ENCODE measurements around the gene SUMO2.
"Not testable (repeated sequence)": the region's sequence is repeated elsewhere in the genome, so short reads cannot be mapped to it uniquely, and the experiment has no call there.

The SUMO2 gene

GRCh38 chr17:75181608-75182318 lies 996 bp downstream of the SUMO2 start:
- no peak for DNase-seq (ENCODE audit: low read depth)

GRCh38 chr17:75181110-75181509 lies 1.6 kb downstream of the SUMO2 start:
- no peak for DNase-seq (ENCODE audit: low read depth)

DNA sequence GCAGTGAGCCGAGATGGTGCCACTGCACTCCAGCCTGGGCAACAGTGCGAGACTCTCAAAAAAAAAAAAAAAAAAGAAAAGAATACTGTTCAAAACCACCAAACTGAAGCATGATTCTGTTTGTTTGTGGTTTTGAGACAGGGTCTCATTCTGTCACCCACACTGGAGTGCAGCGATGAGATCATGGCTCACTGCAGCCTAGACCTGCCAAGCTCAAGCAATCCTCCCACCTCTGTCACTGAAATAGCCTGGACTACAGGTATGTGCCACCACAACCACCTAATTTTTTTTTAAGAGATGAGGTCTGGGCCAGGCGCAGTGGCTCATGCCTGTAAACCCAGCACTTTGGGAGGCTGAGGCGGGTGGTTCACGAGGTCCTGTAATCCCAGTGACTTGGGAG lies 4.3 kb downstream of the SUMO2 start:
- DNase-seq (ENCODE audit: low read depth) = no peak

DNA sequence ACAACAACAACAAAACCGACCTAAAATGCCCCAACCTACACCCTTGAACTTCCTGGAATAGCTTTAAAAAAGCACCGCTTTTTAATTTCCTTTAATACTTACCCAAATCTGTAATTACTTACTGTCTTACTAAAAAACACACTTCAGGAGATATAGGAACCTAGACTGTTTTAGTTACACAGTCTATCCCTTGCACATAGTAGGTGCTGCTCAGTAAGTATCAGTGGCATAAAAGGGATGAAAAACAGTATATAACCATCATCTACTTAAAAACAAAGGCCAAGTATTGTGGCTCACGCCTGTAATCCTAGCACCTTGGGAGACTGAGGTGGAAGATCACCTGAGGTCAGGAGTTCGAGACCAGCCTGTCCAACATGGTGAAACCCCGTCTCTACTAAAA lies 6.1 kb downstream of the SUMO2 start:
- no peak for DNase-seq (ENCODE audit: low read depth)

DNA sequence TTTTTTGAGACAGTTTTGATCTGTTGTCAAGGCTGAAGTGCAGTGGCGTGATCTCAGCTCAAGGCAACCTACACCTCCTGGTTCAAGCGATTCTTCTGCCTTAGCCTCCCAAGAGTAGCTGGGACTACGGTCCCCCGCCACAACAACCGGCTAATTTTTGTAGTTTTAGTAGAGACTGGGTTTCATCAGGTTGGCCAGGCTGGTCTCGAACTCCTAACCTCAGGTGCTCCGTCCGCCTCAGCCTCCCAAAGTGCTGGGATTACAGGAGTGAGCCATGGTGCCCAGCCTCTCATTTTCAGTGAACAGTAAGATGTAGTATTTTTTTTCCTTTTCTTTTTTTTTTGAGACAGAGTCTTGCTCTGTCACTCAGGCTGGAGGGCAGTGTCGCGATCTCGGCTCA lies 7.8 kb downstream of the SUMO2 start:
- DNase-seq (ENCODE audit: low read depth) = no peak

- no peak for DNase-seq (ENCODE audit: low read depth)
These were observed 9.2 kb downstream of the SUMO2 start for GRCh38 chr17:75173526-75173925.

DNA sequence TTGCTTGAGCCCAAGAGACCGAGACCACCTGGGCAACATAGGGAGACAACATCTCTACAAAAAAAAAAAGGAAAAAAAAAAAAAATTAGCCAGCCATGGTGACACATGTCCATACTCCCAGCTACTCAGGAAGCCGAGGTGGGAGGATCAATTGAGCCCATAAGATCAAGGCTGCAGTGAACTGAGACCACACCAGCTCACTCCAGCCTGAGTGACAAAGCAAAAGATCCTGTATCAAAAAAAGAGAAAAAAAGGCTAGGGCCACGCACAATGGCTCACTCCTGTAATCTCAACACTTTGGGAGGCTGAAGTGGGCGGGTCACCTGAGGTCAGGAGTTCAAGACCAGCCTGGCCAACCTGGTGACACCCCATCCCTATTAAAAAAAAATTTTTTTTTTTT lies 13.8 kb downstream of the SUMO2 start:
- no peak for DNase-seq (ENCODE audit: low read depth)

DNA sequence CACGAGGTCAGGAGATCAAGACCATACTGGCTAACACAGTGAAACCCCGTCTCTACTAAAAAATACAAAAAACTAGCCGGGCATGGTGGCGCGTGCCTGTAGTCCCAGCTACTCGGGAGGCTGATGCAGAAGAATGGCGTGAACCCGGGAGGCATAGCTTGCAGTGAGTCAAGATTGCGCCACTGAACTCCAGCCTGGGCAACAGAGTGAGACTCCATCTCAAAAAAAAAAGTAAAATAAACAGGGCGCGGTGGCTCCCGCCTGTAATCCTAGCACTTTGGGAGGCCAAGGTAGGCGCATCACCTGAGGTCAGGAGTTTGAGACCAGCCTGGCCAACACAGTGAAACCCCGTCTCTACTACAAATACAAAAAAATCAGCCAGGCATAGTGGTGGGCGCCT lies 18.2 kb downstream of the SUMO2 start:
- DNase-seq (ENCODE audit: low read depth) = not testable (repeated sequence)

DNA sequence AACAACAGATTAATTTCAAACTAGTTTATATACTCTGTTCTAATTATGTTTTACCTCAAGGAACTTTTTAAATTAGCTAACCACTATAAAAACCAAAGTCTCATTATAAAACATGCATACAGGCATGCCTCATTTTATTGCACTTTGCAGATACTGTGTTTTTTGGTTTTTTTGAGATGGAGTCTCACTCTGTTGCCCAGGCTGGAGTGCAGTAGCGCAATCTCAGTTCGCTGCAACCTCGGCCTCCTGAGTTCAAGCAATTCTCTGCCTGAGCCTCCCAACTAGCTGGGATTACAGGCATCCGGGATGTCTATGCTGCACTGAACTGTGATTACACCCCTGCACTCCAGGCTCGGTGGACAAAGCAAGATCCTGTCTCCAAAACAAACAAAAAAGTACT lies 19.7 kb downstream of the SUMO2 start:
- no peak for DNase-seq (ENCODE audit: low read depth)

GRCh38 chr17:75160211-75160610 lies 22.5 kb downstream of the SUMO2 start:
- DNase-seq (ENCODE audit: low read depth) = no peak

GRCh38 chr17:75159196-75160031 lies 23.3 kb downstream of the SUMO2 start:
- DNase-seq (ENCODE audit: low read depth) = no peak

DNA sequence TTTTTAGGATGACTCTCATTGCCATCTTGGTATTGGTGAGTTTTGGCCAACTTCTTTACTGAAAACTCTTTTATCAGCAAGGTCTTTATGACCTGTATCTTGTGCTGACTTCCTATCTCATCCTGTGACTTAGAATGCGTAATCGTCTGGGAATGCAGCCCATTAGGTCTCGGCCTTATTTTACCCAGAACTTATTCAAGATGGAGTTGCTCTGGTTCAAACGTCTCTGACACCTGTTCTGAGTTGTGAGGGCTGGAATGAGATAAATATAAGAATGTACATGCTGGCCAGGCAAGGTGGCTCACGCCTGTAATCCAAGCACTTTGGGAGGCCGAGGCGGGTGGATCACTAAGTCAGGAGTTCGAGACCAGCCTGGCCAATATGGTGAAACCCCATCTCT lies 24.3 kb downstream of the SUMO2 start:
- DNase-seq (ENCODE audit: low read depth) = not testable (repeated sequence)

GRCh38 chr17:75155191-75155601 lies 27.6 kb downstream of the SUMO2 start:
- no peak for DNase-seq (ENCODE audit: low read depth)

DNA sequence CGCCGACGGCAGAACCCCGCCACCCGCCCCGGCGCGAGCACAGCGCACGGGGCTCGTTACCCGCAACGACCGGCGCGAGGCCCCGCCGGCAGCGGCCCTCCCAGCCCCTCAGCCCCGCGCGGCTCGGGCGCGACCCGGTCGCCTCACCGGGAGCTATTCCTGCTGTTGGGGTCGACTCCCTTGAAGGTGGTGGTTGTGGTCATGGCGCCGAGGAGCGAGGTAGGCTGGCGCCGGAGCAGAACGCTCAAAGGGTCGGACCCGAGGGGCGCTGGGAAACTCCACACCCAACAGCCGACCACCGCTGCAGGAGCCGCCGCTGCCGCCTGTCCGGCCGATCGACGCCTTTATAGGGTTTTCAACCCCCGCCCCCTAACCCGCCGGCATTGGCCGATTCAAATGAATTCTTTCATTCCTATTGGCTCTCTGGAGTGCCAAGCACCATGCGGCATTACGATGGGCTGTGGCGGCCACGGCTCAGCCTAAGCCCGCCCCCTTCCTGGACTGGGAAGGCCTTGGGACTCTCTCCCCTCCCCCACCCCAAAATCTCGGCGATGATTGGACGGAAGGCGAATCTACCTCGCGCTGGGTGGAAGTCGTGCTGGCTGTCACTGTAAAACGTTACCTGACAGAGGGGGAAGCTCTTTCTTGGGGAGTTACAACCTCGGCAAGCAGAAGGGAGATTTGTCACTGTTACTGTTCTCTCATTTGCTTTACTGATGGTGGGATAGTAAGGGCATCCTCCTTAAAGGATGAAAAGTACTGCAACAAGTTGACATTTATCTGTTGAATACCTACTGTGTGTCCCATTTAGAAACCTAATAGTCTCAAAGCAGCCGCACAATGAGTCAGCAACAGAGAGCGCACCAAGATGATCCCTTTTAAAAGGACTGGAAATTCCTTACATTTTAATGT lies 28.3 kb downstream of the SUMO2 start, which contains the start of gene JPT1:
TSS of gene JPT1 (minus strand) at position 318 of the 912 bp plus-strand sequence. CDS start at position 203, 115 bp downstream.
- peak; percentile 97 for DNase-seq (ENCODE audit: low read depth)

- DNase-seq (ENCODE audit: low read depth) = no peak
These were observed 29.0 kb downstream of the SUMO2 start for GRCh38 chr17:75153780-75154194.

- no peak for DNase-seq (ENCODE audit: low read depth)
These were observed 29.6 kb downstream of the SUMO2 start for GRCh38 chr17:75152922-75153779.

DNA sequence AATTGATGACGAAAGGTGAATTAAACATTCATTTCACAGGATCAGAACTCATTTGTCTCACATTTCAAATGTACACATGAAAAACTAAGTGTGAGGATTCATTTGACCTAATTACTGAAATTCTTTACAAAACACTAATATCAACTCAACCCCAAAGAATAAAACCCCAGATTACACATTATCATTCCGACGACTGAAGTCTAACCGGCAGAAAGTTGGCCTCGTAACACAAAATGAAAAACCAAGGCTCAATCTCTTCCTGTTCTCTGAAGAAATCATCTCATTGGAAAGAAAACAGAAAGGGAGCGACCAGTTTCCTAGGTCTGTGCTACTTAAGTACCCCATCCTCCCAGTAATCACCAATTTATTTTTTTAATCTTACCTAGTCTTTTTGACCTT lies 30.2 kb downstream of the SUMO2 start:
- no peak for DNase-seq (ENCODE audit: low read depth)

GRCh38 chr17:75151930-75152329 lies 30.8 kb downstream of the SUMO2 start:
- DNase-seq (ENCODE audit: low read depth) = no peak

- DNase-seq (ENCODE audit: low read depth) = no peak
These were observed 34.7 kb downstream of the SUMO2 start for GRCh38 chr17:75147878-75148546.

GRCh38 chr17:75146592-75146991 lies 36.2 kb downstream of the SUMO2 start:
- DNase-seq (ENCODE audit: low read depth) = no peak

Data from GM04504 (cell line).